Stimulated activated CD4-positive, alpha-beta T cell treated with anti-CD3 and anti-CD28 coated beads, Interleukin-4, amount 100 ng/mL, for 24 hours (primary cell): ENCODE data around the gene JAG1.
"Not testable (repeated sequence)": the region's sequence is repeated elsewhere in the genome, so short reads cannot be mapped to it uniquely, and the experiment has no call there.

Experiments
- DNase-seq: peaks from one replicate; pipeline ENCODE4 v3.0.0-alpha.2; 2020

JAG1 gene

GRCh38 chr20:10605547-10606195 is 68.1 kb downstream of the JAG1 start:
- DNase-seq, result no peak

GRCh38 chr20:10604865-10605440 is 68.8 kb downstream of the JAG1 start:
- DNase-seq, result no peak

- DNase-seq, result no peak
Measured at GRCh38 chr20:10603971-10604864, 69.6 kb downstream of the JAG1 start.

- DNase-seq, result no peak
Measured at GRCh38 chr20:10603378-10603777, 70.4 kb downstream of the JAG1 start.

- no peak for DNase-seq
Measured at GRCh38 chr20:10602221-10602871, 71.5 kb downstream of the JAG1 start.

- no peak for DNase-seq
Measured at GRCh38 chr20:10597637-10598036, 76.2 kb downstream of the JAG1 start.

- DNase-seq, result no peak
Measured at GRCh38 chr20:10596710-10597121, 77.1 kb downstream of the JAG1 start.

- DNase-seq, result no peak
Measured at GRCh38 chr20:10595985-10596384, 77.8 kb downstream of the JAG1 start.

GRCh38 chr20:10595266-10595665 is 78.5 kb downstream of the JAG1 start:
- no peak for DNase-seq

GRCh38 chr20:10594296-10594868 is 79.4 kb downstream of the JAG1 start:
- DNase-seq, result no peak

GRCh38 chr20:10591946-10592521 is 81.8 kb downstream of the JAG1 start:
- no peak for DNase-seq

- no peak for DNase-seq
Measured at GRCh38 chr20:10590950-10591671, 82.7 kb downstream of the JAG1 start.

- not testable (repeated sequence) for DNase-seq
Measured at GRCh38 chr20:10590446-10590845, 83.4 kb downstream of the JAG1 start.
